ENCODE measurements around the gene IL1F10. TPM values are rescaled to one million over a fixed set of nuclear protein-coding genes. Genes with fewer than 3 reads are reported as not detected.

IL1F10 gene
- total RNA-seq, 1 experiment from 2014 or later: not detected

DNA sequence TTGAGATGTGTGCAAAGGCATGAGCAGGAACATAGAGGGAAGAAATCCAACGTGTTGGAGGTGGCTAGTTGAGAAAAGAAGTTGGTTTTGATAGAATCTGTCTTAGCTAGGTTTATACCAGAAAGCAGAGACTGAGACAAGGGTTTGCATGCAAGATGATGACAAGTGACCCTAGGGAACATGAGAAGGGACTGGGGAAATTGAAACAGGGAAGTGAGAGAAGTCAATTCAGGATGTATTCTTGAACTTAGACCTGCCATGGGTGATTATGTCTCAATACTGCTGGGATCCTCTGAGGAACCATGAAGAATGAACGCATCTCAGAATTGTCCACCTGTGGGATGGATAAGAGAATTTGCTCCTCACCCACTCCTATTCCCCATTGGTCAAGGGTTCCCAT is 42.0 kb upstream of the IL1F10 start:
- no peak overlapping the region for H3K9ac ChIP-seq (ENCODE audit: extremely low read depth, insufficient read length, low read length)
- peaks cover 0 to 29% of the 10 kb centered on the region in 2 experiments; a peak in 2 of 5 replicates for H3K9me3 Mint-ChIP-seq
- no peaks in the 10 kb centered on the region; the same call in 1 of the 2 replicates for H3K27me3 ChIP-seq (ENCODE audit: insufficient read depth, low read length)
- H4K20me1 ChIP-seq (ENCODE audit: control insufficient read depth, insufficient read depth, insufficient read length): no peaks in the 10 kb centered on the region
- no peak overlapping the region for H3K4me2 ChIP-seq (ENCODE audit: insufficient read depth, insufficient read length, low read length)
- no CpG with 5 or more reads among the region's 2 CpGs for WGBS (ENCODE audit: extremely low coverage, insufficient read length, low lambda C conversion rate)
- H3K18ac ChIP-seq (ENCODE audit: insufficient read length, low read depth, low read length): no peak overlapping the region
- H4K8ac ChIP-seq (replicated peaks; ENCODE audit: insufficient read length, low read depth, low read length): no peak overlapping the region
- H3K27ac Mint-ChIP-seq: no peak overlapping the region
- peaks cover 46% of the 10 kb centered on the region for H3K27me3 Mint-ChIP-seq (ENCODE audit: low read depth)
- no peak overlapping the region for H3K23ac ChIP-seq (ENCODE audit: insufficient read length, low read depth, low read length)
- no peak overlapping the region for H2BK20ac ChIP-seq (ENCODE audit: low read depth, low read length, poor library complexity, severe bottlenecking)
- H3K36me3 Mint-ChIP-seq (ENCODE audit: insufficient read depth in 1 of 3, low read depth in 3 of 3): no peaks in the 10 kb centered on the region
- H3K14ac ChIP-seq (ENCODE audit: insufficient read depth, low read length): no peak overlapping the region
- no peaks in the 10 kb centered on the region for H3K9me3 ChIP-seq (ENCODE audit: control insufficient read depth, low read depth, low read length)
- peaks cover 5 to 12% of the 10 kb centered on the region in 2 experiments; a peak in 3 of 4 replicates for H3K4me1 Mint-ChIP-seq
- H4K91ac ChIP-seq (ENCODE audit: insufficient read length, low read depth, low read length): no peak overlapping the region
- H3T11ph ChIP-seq (ENCODE audit: low read length): no peak overlapping the region
- H3K56ac ChIP-seq (ENCODE audit: insufficient read length, low read depth, low read length): no peak overlapping the region
- H3K79me1 ChIP-seq (ENCODE audit: insufficient read depth, low read depth, low read length, poor library complexity, severe bottlenecking): no peaks in the 10 kb centered on the region
- no peak overlapping the region for H2BK12ac ChIP-seq (ENCODE audit: insufficient read length, low read depth, low read length)
- H3K27ac ChIP-seq (ENCODE audit: insufficient read length, low read depth, low read length): no peak overlapping the region
- no peak overlapping the region for H4K5ac ChIP-seq (ENCODE audit: insufficient read length, low read depth, low read length)
- H3K79me2 ChIP-seq (ENCODE audit: insufficient read depth, low read length): no peaks in the 10 kb centered on the region
- no peaks in the 10 kb centered on the region for H3K4me1 ChIP-seq (ENCODE audit: insufficient read depth, low read length)
- H2BK120ac ChIP-seq (ENCODE audit: low read depth, low read length, poor library complexity, severe bottlenecking): no peak overlapping the region
- no peak overlapping the region for H3K4ac ChIP-seq (ENCODE audit: low read depth, low read length)
- no peaks in the 10 kb centered on the region for H3K23me2 ChIP-seq (ENCODE audit: insufficient read length, low read depth, low read length, poor library complexity, severe bottlenecking)
- H2BK5ac ChIP-seq (ENCODE audit: insufficient read length, low read length): no peak overlapping the region
- H2BK15ac ChIP-seq (ENCODE audit: low read depth, low read length): no peak overlapping the region
- H3K4me3 Mint-ChIP-seq: no peak overlapping the region
- no peak overlapping the region for H2AK5ac ChIP-seq (ENCODE audit: insufficient read length, low read length)
- no peak for DNase-seq
- no peak overlapping the region for H2AFZ ChIP-seq (ENCODE audit: low read length)
- TF ChIP-seq, protein P1, sequence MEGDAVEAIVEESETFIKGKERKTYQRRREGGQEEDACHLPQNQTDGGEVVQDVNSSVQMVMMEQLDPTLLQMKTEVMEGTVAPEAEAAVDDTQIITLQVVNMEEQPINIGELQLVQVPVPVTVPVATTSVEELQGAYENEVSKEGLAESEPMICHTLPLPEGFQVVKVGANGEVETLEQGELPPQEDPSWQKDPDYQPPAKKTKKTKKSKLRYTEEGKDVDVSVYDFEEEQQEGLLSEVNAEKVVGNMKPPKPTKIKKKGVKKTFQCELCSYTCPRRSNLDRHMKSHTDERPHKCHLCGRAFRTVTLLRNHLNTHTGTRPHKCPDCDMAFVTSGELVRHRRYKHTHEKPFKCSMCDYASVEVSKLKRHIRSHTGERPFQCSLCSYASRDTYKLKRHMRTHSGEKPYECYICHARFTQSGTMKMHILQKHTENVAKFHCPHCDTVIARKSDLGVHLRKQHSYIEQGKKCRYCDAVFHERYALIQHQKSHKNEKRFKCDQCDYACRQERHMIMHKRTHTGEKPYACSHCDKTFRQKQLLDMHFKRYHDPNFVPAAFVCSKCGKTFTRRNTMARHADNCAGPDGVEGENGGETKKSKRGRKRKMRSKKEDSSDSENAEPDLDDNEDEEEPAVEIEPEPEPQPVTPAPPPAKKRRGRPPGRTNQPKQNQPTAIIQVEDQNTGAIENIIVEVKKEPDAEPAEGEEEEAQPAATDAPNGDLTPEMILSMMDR (conservative IDR thresholded peaks at IDR 0.05): no peak
